Caco-2 (cell line): Measurements from ENCODE around the gene CDHR2. TPM values are rescaled to one million over a fixed set of nuclear protein-coding genes. Genes with fewer than 3 reads are reported as not detected.

Experiments used
- BruUV-seq: library from RNA; stranded (reverse); fragments of 400-500 nt; replicated peaks from 2 replicates; lab custom pipeline; 2021; lab: Mats Ljungman, UMichigan
- CTCF ChIA-PET: fragments of 300-600 bp; sonication (Branson Sonifier 250); formaldehyde crosslinking; loops from one replicate; lab custom pipeline; 2022; ENCODE audit warnings: antibody characterized with exemption; lab: Charles Lee
- POLR2A ChIA-PET: fragments of 300-600 bp; sonication (Branson Sonifier 250); formaldehyde crosslinking; loops from one replicate; lab custom pipeline; 2022; ENCODE audit warnings: antibody characterized with exemption; lab: Charles Lee
- DNase-seq, 2 experiments: peaks; one replicate each; pipeline versions ENCODE4 v3.0.0 to v3.0.0-alpha.2; 2020 to 2022
- H3K27me3 ChIP-seq: replicated peaks from 2 replicates; pipeline ENCODE4 v1.6.0; 2011; ENCODE audit warnings: low read length; ENCODE audit not compliant: control insufficient read depth, insufficient read depth
- H3K36me3 ChIP-seq: 2 replicates; pipeline ENCODE4 v1.5.1; 2011; ENCODE audit warnings: low read length; ENCODE audit not compliant: control insufficient read depth, insufficient read depth
- H3K4me1 ChIP-seq: fragments of 250-450 bp; sonication (Bioruptor Pico); 2 replicates; pipeline ENCODE4 v1.5.1; 2020; ENCODE audit warnings: mild to moderate bottlenecking
- H3K4me3 ChIP-seq: 2 replicates; pipeline ENCODE4 v1.5.1; 2011; ENCODE audit warnings: low read depth, mild to moderate bottlenecking, control low read depth, low read length
- H3K9me3 ChIP-seq: fragments of 250-450 bp; sonication (Bioruptor Pico); 2 replicates; pipeline ENCODE4 v1.5.1; 2020; ENCODE audit warnings: mild to moderate bottlenecking, moderate library complexity
- H3K27ac Mint-ChIP-seq: one replicate; pipeline ENCODE4 v1.8.0; 2022; ENCODE audit warnings: mixed read lengths; ENCODE audit not compliant: unreplicated experiment
- H3K27me3 Mint-ChIP-seq: one replicate; pipeline ENCODE4 v1.8.0; 2022; ENCODE audit warnings: mixed read lengths; ENCODE audit not compliant: insufficient read depth, unreplicated experiment
- H3K36me3 Mint-ChIP-seq: one replicate; pipeline ENCODE4 v1.8.0; 2022; ENCODE audit warnings: mild to moderate bottlenecking, mixed read lengths; ENCODE audit not compliant: insufficient read depth, unreplicated experiment
- H3K4me1 Mint-ChIP-seq: one replicate; pipeline ENCODE4 v1.8.0; 2022; ENCODE audit warnings: low read depth, mixed read lengths; ENCODE audit not compliant: unreplicated experiment
- H3K4me3 Mint-ChIP-seq: one replicate; pipeline ENCODE4 v1.8.0; 2022; ENCODE audit warnings: mild to moderate bottlenecking, moderate library complexity, mixed read lengths; ENCODE audit not compliant: unreplicated experiment
- H3K9me3 Mint-ChIP-seq: one replicate; pipeline ENCODE4 v1.8.0; 2022; ENCODE audit warnings: mixed read lengths; ENCODE audit not compliant: unreplicated experiment
- intact Hi-C: fragments of 100-400 bp; cut with micrococcal nuclease; formaldehyde crosslinking; loops from one replicate; pipeline ENCODE4 v1.10.0; 2022; ENCODE audit not compliant: unreplicated experiment
- total RNA-seq: library from RNA; stranded (reverse); gene quantifications from 2 replicates; pipeline ENCODE4 v1.2.3, GENCODE V29; 2022
- TF ChIP-seq, protein P1 (sequence below), 2 experiments: fragments of 200-600 bp in 1 of 2; IDR thresholded peaks; 1 replicate in 1 of 2; 2 replicates in 1 of 2; pipeline versions ENCODE4 v1.5.1 to v1.8.0; 2011 to 2022; ENCODE audit warnings: antibody characterized with exemption in 1 of 2, control low read depth in 1 of 2, inconsistent platforms in 1 of 2, low read depth in 1 of 2, low read length in 1 of 2, mild to moderate bottlenecking in 1 of 2, moderate library complexity in 1 of 2; ENCODE audit not compliant: insufficient read depth in 1 of 2, severe bottlenecking in 1 of 2, unreplicated experiment in 1 of 2

The CDHR2 gene
- total RNA-seq, 1 experiment from 2014 or later, result 0.59 TPM

DNA sequence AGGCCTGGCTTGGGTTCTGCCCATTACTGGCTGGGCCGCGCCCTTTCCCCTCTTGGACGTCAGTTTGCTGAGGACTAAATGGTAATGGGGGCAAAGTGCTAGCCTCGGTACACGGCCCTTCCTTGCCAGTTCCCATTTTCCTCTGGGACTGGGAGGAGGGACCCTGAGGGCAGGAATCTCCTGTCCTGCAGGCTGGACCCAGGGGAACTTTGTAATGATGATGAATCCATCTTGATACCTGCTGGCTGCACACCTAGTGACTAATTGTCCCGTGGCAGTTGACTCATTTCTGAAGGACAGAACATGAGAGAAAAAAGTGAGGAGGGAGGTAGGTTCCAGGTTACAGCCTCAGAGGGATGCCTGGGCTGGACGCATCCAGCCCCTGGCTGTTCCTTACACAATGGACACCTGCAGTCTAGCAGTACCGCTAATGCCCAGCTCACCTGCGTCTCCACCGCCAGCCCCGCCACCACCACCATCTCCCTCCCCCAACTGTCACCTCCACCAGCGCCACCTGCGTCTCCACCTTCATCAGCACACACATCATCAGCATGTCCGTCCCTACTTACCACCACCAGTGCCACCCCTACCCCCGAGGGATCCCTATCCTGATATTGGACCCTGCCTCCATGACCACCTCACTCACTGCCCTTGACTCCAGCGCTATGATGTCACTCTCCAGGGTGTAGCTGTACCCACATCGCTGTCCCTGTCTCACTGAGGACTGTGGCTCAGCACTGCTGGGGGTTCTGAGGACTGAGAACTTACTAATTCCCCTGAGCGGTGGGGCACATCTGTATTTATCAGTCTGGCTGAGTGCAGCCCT is 4.3 kb downstream of the CDHR2 start:
- no peak overlapping the region for H3K4me3 ChIP-seq
- no peaks in the 10 kb centered on the region for H3K27me3 ChIP-seq
- peaks cover 7% of the 10 kb centered on the region; the same call in 1 of the 2 replicates for H3K4me1 ChIP-seq
- POLR2A ChIA-PET, result no interaction called here
- Mint-ChIP-seq H3K4me3 (no peak overlapping the region), H3K27me3 (no peaks in the 10 kb centered on the region), H3K36me3 (no peaks in the 10 kb centered on the region), H3K9me3 (no peaks in the 10 kb centered on the region), H3K4me1 (no peaks in the 10 kb centered on the region), H3K27ac (no peak overlapping the region)
- intact Hi-C loops, result no loop called here
- TF ChIP-seq, protein P1, sequence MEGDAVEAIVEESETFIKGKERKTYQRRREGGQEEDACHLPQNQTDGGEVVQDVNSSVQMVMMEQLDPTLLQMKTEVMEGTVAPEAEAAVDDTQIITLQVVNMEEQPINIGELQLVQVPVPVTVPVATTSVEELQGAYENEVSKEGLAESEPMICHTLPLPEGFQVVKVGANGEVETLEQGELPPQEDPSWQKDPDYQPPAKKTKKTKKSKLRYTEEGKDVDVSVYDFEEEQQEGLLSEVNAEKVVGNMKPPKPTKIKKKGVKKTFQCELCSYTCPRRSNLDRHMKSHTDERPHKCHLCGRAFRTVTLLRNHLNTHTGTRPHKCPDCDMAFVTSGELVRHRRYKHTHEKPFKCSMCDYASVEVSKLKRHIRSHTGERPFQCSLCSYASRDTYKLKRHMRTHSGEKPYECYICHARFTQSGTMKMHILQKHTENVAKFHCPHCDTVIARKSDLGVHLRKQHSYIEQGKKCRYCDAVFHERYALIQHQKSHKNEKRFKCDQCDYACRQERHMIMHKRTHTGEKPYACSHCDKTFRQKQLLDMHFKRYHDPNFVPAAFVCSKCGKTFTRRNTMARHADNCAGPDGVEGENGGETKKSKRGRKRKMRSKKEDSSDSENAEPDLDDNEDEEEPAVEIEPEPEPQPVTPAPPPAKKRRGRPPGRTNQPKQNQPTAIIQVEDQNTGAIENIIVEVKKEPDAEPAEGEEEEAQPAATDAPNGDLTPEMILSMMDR (IDR thresholded peaks at IDR 0.05; ENCODE audit: insufficient read depth in 1 of 2, low read depth in 1 of 2, low read length in 1 of 2, severe bottlenecking in 1 of 2, unreplicated experiment in 1 of 2), result no peak
- H3K9me3 ChIP-seq, result no peaks in the 10 kb centered on the region
- no TSS peak for BruUV-seq
- peak in 1 of 2 experiments; percentile 42 for DNase-seq
- H3K36me3 ChIP-seq, result no peaks in the 10 kb centered on the region
- CTCF ChIA-PET, result interaction anchor here (0.6 kb wide), 1 partner anchor 148 kb away, joined by 7 read pairs; no protein-coding TSS in a partner anchor

DNA sequence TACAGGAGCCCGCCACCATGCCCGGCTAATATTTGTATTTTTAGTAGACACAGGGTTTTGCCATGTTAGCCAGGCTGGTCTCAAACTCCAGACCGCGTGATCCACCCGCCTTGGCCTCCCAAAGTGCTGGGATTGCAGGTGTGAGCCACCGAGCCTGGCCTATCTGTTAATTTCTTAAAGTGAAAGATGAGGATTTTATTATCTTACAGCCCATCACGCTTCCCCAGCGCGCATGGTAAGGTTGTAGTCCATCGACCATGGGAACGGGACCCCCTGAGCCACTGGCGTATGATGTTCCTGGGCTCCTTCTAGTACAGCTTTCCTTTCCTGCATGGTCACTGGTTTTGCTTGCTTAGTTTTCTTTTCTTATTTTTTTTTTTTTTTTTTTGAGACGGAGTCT is 8.7 kb downstream of the CDHR2 start:
- Histone ChIP-seq H3K4me1 (no peaks in the 10 kb centered on the region), H3K4me3 (no peak overlapping the region), H3K9me3 (0 out of 2 replicates have a peak, but pooled peaks cover 3% of the 10 kb centered on the region), H3K27me3 (no peaks in the 10 kb centered on the region), H3K36me3 (no peaks in the 10 kb centered on the region)
- TF ChIP-seq, protein P1 (IDR thresholded peaks at IDR 0.05; ENCODE audit: insufficient read depth in 1 of 2, low read depth in 1 of 2, low read length in 1 of 2, severe bottlenecking in 1 of 2, unreplicated experiment in 1 of 2), result no peak
- intact Hi-C loops, result no loop called here
- Mint-ChIP-seq H3K27me3 (peaks cover 4% of the 10 kb centered on the region), H3K9me3 (no peaks in the 10 kb centered on the region), H3K4me1 (no peaks in the 10 kb centered on the region), H3K4me3 (no peak overlapping the region), H3K27ac (no peak overlapping the region), H3K36me3 (no peaks in the 10 kb centered on the region)
- no peak for DNase-seq
- no TSS peak for BruUV-seq
- ChIA-PET POLR2A (no interaction called here), CTCF (no interaction called here)

DNA sequence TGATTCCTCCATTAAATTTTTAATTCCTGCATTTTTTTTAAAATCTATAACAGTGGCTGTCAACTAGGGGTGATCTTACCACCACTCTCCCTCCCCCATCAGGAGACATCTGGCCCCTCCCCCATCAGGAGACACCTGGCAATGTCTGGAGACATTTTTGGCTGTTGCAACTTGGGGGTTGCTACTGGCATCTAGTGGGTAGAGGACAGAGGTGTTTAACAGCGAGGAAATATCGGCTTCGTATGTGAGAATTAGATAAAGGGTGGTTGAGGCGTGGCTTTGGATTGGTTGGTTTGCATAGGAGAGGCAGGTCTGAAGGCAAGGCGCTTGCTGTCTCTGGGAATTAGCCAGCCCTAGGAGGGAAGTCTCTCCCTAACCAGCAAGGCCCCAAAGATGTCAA is 10.5 kb downstream of the CDHR2 start:
- no peak for DNase-seq
- Mint-ChIP-seq H3K27me3 (peaks cover 4% of the 10 kb centered on the region), H3K4me3 (no peak overlapping the region), H3K4me1 (no peaks in the 10 kb centered on the region), H3K27ac (no peak overlapping the region), H3K9me3 (no peaks in the 10 kb centered on the region), H3K36me3 (no peaks in the 10 kb centered on the region)
- H3K27me3 ChIP-seq, result no peaks in the 10 kb centered on the region
- ChIA-PET POLR2A (no interaction called here), CTCF (no interaction called here)
- no peaks in the 10 kb centered on the region for H3K4me1 ChIP-seq
- no peak overlapping the region for H3K4me3 ChIP-seq
- no TSS peak for BruUV-seq
- TF ChIP-seq, protein P1 (IDR thresholded peaks at IDR 0.05; ENCODE audit: insufficient read depth in 1 of 2, low read depth in 1 of 2, low read length in 1 of 2, severe bottlenecking in 1 of 2, unreplicated experiment in 1 of 2), result no peak
- intact Hi-C loops, result no loop called here
- H3K9me3 ChIP-seq, result 0 out of 2 replicates have a peak, but pooled peaks cover 3% of the 10 kb centered on the region
- no peaks in the 10 kb centered on the region for H3K36me3 ChIP-seq
